GM19025 (cell line): ENCODE measurements around the gene IKBKE.

Experiments
- ATAC-seq: cut with Tn5 transposase; IDR thresholded peaks from one replicate; pipeline ENCODE4 v1.9.1; 2021; ENCODE audit warnings: mild to moderate bottlenecking, low read depth, moderate library complexity; ENCODE audit not compliant: unreplicated experiment

Gene IKBKE

GRCh38 chr1:206491616-206492015, 21.3 kb downstream of the IKBKE start:
- ATAC-seq = no peak

DNA sequence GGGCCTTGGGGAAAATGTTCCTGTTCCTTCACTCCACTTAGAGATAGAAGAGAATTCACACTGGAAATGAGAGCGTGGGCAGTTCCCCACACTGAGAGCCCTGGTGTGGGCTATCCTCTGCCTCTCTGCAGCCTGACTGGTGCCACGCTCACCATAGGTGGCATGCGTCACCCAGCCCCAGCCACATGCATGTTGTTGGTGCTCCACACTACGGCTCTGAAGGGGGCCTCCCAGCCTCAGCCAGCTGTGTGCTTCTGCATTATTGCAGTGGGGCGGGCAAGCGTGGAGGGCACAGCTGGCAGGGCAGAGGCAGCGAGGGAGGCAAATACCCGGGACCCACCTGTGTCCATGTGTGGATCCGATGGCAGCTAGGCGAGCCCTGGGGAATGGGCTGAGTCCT, 22.3 kb downstream of the IKBKE start:
- no peak for ATAC-seq

GRCh38 chr1:206493279-206493678, 23.0 kb downstream of the IKBKE start:
- ATAC-seq = no peak

DNA sequence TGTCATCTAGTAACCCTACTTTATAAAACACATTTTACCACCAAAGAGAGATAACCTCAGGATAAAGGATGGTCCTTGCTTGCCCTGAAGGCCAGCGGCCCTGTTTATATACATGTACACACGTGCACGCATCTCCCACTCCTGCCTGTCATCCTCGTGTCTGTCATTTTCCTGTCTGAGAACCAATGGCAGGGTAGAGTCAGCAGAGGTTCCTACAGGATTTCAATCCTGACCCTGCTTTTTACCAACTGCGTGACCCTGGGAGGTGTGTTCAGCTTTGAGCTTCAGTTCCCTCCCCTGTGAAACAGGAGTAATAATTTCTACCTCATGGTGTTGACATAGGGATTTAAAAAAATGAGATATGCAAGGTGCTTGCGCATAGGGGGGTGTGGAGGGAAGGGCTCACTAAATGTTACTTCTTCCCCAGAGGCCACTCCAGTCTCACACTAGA, 24.8 kb downstream of the IKBKE start:
- ATAC-seq = no peak

- no peak for ATAC-seq
These were observed 25.3 kb downstream of the IKBKE start for GRCh38 chr1:206495493-206496046.

DNA sequence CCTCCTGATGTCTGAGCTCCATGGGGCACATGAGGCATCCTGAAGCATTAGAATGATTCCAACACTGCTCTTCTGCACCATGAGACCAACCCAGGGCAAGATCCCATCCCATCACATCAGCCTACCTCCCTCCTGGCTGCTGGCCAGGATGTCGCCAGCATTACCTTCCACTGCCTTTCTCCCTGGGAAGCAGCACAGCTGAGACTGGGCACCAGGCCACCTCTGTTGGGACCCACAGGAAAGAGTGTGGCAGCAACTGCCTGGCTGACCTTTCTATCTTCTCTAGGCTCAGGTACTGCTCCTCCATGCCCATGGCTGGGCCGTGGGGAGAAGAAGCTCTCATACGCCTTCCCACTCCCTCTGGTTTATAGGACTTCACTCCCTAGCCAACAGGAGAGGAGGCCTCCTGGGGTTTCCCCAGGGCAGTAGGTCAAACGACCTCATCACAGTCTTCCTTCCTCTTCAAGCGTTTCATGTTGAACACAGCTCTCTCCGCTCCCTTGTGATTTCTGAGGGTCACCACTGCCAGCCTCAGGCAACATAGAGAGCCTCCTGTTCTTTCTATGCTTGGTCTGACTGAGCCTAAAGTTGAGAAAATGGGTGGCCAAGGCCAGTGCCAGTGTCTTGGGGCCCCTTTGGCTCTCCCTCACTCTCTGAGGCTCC, 26.0 kb downstream of the IKBKE start:
- ATAC-seq = peak; percentile 84

- no peak for ATAC-seq
These were observed 27.1 kb downstream of the IKBKE start for GRCh38 chr1:206497363-206497762.

- ATAC-seq = no peak
These were observed 27.5 kb downstream of the IKBKE start for GRCh38 chr1:206497774-206498173.

DNA sequence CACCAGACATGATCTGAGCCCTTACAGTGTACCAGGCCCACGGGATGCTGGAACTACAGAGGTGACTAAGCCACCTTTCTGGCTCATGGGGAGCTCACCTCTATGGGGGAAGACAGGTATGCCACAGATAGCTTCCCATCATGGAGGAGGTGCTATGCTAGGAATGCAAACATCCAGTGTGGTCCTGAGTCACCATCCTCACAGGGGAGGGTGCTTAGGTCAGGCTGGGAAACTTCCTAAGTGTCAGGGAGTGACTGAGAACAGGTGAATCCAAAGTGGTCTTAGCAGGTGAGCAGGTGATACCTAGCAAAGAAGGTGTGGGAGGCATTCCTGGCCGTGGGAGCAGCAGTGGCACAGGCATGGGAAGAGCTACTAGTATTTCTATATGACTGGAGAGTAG, 28.4 kb downstream of the IKBKE start:
- no peak for ATAC-seq

DNA sequence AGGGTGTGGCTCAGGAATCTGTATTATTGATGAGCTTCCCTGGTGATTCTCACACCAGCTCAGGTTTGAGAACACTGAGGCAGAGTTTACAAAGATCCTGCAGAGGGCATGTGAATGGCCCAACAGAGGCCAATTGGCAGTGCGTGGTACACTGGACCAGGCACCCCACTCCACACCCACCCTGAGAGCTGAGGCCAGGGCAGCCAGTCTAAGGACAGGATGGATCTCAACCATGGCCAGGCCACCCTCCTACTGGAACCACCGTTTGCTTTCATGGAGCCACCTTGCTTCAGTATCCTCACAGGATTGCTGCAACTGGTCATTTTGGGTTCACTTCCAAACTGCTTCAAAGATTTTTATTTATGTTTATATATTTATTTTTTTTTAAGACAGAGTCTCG, 29.8 kb downstream of the IKBKE start:
- no peak for ATAC-seq

GRCh38 chr1:206501881-206502280, 31.6 kb downstream of the IKBKE start:
- no peak for ATAC-seq

DNA sequence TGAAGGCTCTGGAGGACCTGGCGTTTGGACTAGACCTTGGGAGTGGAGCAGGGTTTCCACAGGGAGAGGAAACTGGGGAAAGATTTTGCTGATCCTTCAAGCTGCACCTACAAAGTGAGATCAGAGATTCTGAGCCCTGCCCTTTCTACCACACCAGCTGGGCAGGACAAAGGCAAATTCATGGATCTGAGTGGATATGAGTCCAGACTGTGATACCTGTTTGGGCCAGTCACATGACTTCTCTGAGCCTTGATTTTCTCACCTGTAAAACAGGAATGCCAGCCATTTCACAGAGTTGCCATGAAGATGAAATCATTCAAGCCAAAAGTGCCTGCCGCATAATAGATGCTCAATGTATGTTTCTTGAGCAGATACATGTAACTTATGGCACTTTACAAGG, 32.1 kb downstream of the IKBKE start:
- ATAC-seq = no peak

GRCh38 chr1:206502812-206503211, 32.5 kb downstream of the IKBKE start:
- ATAC-seq = no peak

DNA sequence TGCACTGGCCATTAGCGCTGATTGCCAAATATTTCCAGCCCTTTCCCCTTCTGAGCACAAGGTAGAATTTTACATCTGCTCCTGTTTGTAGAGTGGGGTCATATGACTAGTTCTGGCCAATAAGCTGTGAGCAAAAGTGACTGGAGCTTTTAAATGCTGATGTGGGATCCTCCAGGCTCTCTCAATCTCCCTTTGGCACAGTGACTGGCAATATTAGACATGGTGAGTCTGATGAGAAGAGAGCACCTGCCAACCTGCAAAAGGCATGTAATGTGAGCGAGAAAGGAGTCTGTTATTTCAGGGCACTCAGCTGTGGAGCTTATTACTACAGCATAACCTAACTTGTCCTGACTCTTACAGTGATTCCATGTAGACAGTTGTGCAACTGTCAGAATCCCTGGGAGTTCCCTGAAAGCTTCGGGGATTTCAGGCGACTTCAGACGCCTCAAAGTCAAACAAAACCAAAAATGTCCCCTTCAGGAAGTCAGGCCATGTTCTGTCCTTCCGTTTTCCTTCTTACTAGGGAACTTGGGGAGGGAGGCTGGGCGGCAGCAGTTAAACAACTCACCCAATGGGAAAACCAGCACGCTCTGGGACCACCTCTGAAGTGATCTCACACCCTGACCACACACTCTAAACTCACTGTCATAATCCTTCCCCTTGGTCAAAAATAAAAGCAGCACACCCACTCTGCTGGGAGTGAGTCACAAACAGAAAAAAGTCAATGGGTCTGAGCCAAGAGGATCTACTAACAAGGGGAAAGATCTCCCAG, 33.5 kb downstream of the IKBKE start:
- peak; percentile 51 for ATAC-seq

DNA sequence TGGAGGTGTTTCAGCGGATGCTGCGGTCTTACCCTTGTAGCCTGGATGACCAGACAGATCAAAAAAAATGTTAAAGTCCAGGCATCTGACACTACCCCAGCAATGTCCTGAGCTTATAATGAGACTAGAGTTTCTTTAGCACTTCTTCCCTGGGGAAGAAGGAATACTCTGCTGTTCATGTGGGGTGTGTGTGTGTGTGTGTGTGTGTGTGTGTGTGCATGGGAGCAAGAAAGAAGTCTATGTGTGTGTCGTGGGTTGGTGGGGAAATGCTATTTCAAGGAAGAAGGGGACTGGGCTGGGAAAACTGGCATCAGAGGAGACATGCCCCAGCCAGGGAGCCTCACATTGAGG, 34.1 kb downstream of the IKBKE start:
- ATAC-seq = no peak

- no peak for ATAC-seq
These were observed 35.6 kb downstream of the IKBKE start for GRCh38 chr1:206505702-206506355.

DNA sequence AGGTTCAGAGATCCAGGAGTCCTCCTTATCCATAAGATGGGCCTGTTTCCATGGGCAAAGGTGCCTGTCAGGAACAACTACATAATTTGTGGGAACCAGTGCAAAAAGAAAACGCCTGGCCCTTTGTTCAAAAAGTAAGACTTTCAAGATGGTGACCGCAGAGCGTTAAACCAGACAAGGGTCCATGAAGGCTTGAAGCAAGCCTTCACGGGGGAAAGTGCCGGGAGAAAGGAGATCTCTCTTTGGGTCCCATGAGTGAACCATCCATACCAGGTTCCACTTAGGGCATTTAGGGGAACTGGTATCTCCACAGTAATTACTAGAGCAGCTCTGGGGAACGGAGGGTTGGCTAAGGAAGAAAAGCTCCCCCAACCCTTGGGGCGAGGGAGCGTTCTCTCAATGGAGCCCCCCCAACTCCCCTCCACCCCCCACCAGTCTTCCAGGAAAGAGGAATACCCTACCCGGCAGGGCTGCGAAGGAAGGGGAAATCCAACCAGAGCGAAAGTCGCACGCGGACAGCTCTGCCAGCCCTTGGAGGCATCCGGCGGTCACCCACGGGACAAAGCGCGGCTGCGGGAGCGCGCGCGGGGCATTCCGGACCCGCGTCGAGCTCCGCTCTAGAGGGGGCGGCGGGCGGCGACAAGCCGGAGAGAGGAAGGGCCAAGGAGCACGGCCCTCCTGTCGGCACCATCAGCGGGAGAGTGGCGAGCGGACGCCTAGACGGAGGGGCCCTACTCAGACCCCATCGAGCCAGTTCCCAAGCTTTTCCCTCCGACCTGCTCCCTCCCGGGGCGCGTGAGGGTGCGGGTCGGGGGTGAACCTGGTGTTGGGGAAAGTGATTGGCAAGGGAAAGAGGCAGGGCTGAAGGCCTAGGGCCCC, 36.4 kb downstream of the IKBKE start:
- ATAC-seq = peak; percentile 6

GRCh38 chr1:206507284-206508129, 37.2 kb downstream of the IKBKE start, which contains the start of gene RASSF5:
Gene RASSF5, plus strand, starts transcription at chr1:206507531. Its CDS starts 72 bp downstream, at chr1:206507603.
- peak; percentile 52 for ATAC-seq

DNA sequence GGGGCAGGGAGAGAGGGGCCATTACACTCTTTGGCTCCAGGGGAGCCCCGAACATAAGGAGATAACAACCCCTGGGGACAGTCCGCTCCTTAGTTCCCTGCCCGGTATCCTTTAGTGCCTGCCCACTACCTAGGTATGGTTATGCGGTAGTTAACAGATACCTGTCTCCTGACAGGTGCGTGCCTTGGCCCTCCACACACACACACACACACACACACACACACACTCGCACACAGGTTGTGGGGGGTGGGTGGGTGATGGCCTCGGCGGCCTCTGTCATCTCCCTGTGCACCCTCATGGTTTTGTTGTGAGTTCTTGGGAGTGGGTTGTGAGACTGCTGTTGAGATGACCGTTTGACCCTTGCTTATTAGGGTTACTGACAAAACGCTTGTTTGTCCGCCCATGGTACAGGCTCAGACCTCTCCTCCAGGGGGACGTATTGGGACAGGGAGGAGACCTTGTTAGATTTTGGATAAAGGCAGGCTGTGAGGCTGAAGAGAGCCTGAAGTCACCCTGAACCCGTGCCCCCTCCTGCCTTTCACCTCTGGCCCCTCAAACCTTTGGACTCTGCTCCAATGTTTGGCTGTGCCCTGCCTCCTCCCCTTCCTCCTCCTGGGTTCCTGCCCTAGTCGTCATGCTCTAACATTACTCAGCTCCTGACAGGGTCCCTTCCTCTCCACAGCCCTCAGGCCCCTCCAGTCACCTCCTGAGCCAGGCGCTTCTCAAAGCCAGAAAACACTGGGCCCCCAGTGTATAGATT, 38.0 kb downstream of the IKBKE start:
- ATAC-seq = no peak
